T-cell (primary cell): Measurements from ENCODE around the gene GADL1. TPM values are rescaled to one million over a fixed set of nuclear protein-coding genes. Genes with fewer than 3 reads are reported as not detected.

Experiments used
- ATAC-seq, 4 experiments: fragments of 200-7000 bp in 3 of 4; fragments of 150-1000 bp in 1 of 4; cut with Tn5 transposase; replicated peaks in 1 of 4; 1 replicate in 3 of 4; 2 replicates in 1 of 4; pipeline ENCODE4 v1.10.0; 2021; ENCODE audit warnings: moderate library complexity in 3 of 4, mild to moderate bottlenecking in 2 of 4, moderate number of reproducible peaks in 1 of 4
- CTCF ChIA-PET, 2 donors: fragments of 300-600 bp; sonication (Branson Sonifier 250); formaldehyde crosslinking; loops; one replicate each; lab custom pipeline; 2022; ENCODE audit warnings: antibody characterized with exemption in 2 of 2; lab: Charles Lee
- POLR2A ChIA-PET, 2 donors: fragments of 300-600 bp; sonication (Branson Sonifier 250); formaldehyde crosslinking; loops; one replicate each; lab custom pipeline; 2022; ENCODE audit warnings: antibody characterized with exemption in 2 of 2; lab: Charles Lee
- DNase-seq, 35 experiments: peaks; one replicate each; pipeline versions ENCODE4 v3.0.0 to v3.0.0-alpha.2; 2013 to 2023
- H3K27ac ChIP-seq: one replicate; pipeline ENCODE4 v1.5.1; 2013; ENCODE audit warnings: low read length
- H3K27me3 ChIP-seq, 2 experiments: replicated peaks in 1 of 2; 1 replicate in 1 of 2; 2 replicates in 1 of 2; pipeline versions ENCODE4 v1.6.1 to v1.7.0; 2013; ENCODE audit warnings: low read length in 1 of 2, mixed read lengths in 1 of 2; ENCODE audit not compliant: control insufficient read depth in 2 of 2, insufficient read depth in 2 of 2; ENCODE audit errors: extremely low read depth in 1 of 2
- H3K36me3 ChIP-seq, 2 donors: 1 replicate in 1 of 2; 2 replicates in 1 of 2; pipeline versions ENCODE4 v1.6.1 to v1.7.0; 2013; ENCODE audit warnings: low read length in 1 of 2; ENCODE audit not compliant: control insufficient read depth in 2 of 2, insufficient read depth in 1 of 2; ENCODE audit errors: extremely low read depth in 1 of 2
- H3K4me1 ChIP-seq, 2 experiments: 1 replicate in 1 of 2; 2 replicates in 1 of 2; pipeline versions ENCODE4 v1.6.1 to v1.7.0; 2013; ENCODE audit warnings: low read length in 2 of 2, mixed read lengths in 1 of 2; ENCODE audit not compliant: insufficient read depth in 2 of 2, control insufficient read depth in 1 of 2; ENCODE audit errors: extremely low read depth in 1 of 2
- H3K4me3 ChIP-seq, 2 donors: 1 replicate in 1 of 2; 2 replicates in 1 of 2; pipeline versions ENCODE4 v1.5.1 to v1.7.0; 2013; ENCODE audit warnings: mild to moderate bottlenecking in 2 of 2, low read length in 1 of 2, moderate library complexity in 1 of 2; ENCODE audit not compliant: control insufficient read depth in 1 of 2; ENCODE audit errors: extremely low read depth in 1 of 2
- H3K9me3 ChIP-seq: 2 replicates; pipeline ENCODE4 v1.7.0; 2013
- H3K27ac Mint-ChIP-seq, 2 donors: one replicate each; pipeline ENCODE4 v1.8.0; 2020 to 2021; ENCODE audit warnings: mild to moderate bottlenecking in 2 of 2, mixed read lengths in 2 of 2
- H3K27me3 Mint-ChIP-seq, 2 donors: one replicate each; pipeline ENCODE4 v1.8.0; 2021 to 2022; ENCODE audit warnings: mixed read lengths in 2 of 2
- H3K36me3 Mint-ChIP-seq: one replicate; pipeline ENCODE4 v1.8.0; 2021; ENCODE audit warnings: mixed read lengths
- H3K4me1 Mint-ChIP-seq, 3 donors: one replicate each; pipeline ENCODE4 v1.8.0; 2020 to 2022; ENCODE audit warnings: mixed read lengths in 3 of 3, mild to moderate bottlenecking in 1 of 3
- H3K4me3 Mint-ChIP-seq, 3 donors: one replicate each; pipeline ENCODE4 v1.8.0; 2020 to 2022; ENCODE audit warnings: mild to moderate bottlenecking in 3 of 3, mixed read lengths in 3 of 3, moderate library complexity in 3 of 3
- H3K9me3 Mint-ChIP-seq, 3 donors: one replicate each; pipeline ENCODE4 v1.8.0; 2020 to 2022; ENCODE audit warnings: mixed read lengths in 3 of 3
- WGBS: methylation state at CpG from one replicate; pipeline ENCODE4 v1.1.5; 2013; ENCODE audit warnings: missing lambda C conversion rate; ENCODE audit not compliant: insufficient coverage; 5-methylcytosine and 5-hydroxymethylcytosine counted together
- total RNA-seq, 35 experiments: library from RNA in 6 of 35; stranded (reverse) in 6 of 35; fragments of 120-200 nt in 1 of 35; gene quantifications; one replicate each; pipeline versions ENCODE4 v1.2.1 to v1.2.4 and lab custom pipeline; 2013 to 2026

The GADL1 gene
- total RNA-seq, 5 donors from 2014 or later (not counting 1 experiment from before 2014, with no cell fraction given): not detected

GRCh38 chr3:30756218-30756617, 138.2 kb downstream of the GADL1 start:
- CTCF ChIA-PET: interaction anchor here in 1 of 2 donors (0.5 to 0.6 kb wide), 2 partner anchors 63 to 878 kb away, joined by 3 read pairs; no protein-coding TSS in a partner anchor

GRCh38 chr3:30754426-30754825, 140.0 kb downstream of the GADL1 start:
- H3K9me3 Mint-ChIP-seq: no peaks in the 10 kb centered on the region
- no peaks in the 10 kb centered on the region for H3K36me3 ChIP-seq
- no peak for DNase-seq
- H3K4me1 Mint-ChIP-seq: peaks cover 0 to 7% (median 6%) of the 10 kb centered on the region in 3 donors
- WGBS: 80% methylated on average over 1 of the region's 4 CpGs
- H3K4me3 ChIP-seq: no peak overlapping the region
- H3K9me3 ChIP-seq: no peaks in the 10 kb centered on the region
- CTCF ChIA-PET: interaction anchor here in 1 of 2 donors (0.7 kb wide), 1 partner anchor 452 kb away, joined by 3 read pairs; no protein-coding TSS in a partner anchor
- no peaks in the 10 kb centered on the region for H3K4me1 ChIP-seq
- ATAC-seq: no peak
- no peak overlapping the region for H3K4me3 Mint-ChIP-seq
- H3K27me3 Mint-ChIP-seq: peaks cover 4 to 11% of the 10 kb centered on the region in 2 donors
- H3K27ac Mint-ChIP-seq: no peak overlapping the region
- H3K27me3 ChIP-seq: no peaks in the 10 kb centered on the region
- no peaks in the 10 kb centered on the region for H3K36me3 Mint-ChIP-seq
- H3K27ac ChIP-seq: no peak overlapping the region
- POLR2A ChIA-PET: no interaction called here

More at GRCh38 chr3:30756218-30756617, 138.2 kb downstream of the GADL1 start:
- H3K4me1 Mint-ChIP-seq: peaks cover 0 to 6% (median 6%) of the 10 kb centered on the region in 3 donors
- H3K9me3 ChIP-seq: no peaks in the 10 kb centered on the region
- no peaks in the 10 kb centered on the region for H3K4me1 ChIP-seq
- no peaks in the 10 kb centered on the region for H3K36me3 ChIP-seq
- H3K36me3 Mint-ChIP-seq: no peaks in the 10 kb centered on the region
- POLR2A ChIA-PET: no interaction called here
- peaks cover 3 to 13% of the 10 kb centered on the region in 2 donors for H3K27me3 Mint-ChIP-seq
- no peak overlapping the region for H3K4me3 ChIP-seq
- 80% methylated on average over 1 of the region's 3 CpGs for WGBS
- no peak for DNase-seq
- H3K27ac Mint-ChIP-seq: no peak overlapping the region
- no peak for ATAC-seq
- H3K27me3 ChIP-seq: no peaks in the 10 kb centered on the region
- no peak overlapping the region for H3K27ac ChIP-seq
- H3K4me3 Mint-ChIP-seq: no peak overlapping the region
- no peaks in the 10 kb centered on the region for H3K9me3 Mint-ChIP-seq

- ATAC-seq (no peak), DNase-seq (no peak)
- H3K4me1 ChIP-seq: no peaks in the 10 kb centered on the region
- WGBS: no CpG with 5 or more reads among the region's 3 CpGs
- Mint-ChIP-seq H3K27me3 (peaks cover 4 to 11% of the 10 kb centered on the region in 2 donors), H3K4me3 (no peak overlapping the region), H3K36me3 (no peaks in the 10 kb centered on the region), H3K27ac (no peak overlapping the region), H3K9me3 (no peaks in the 10 kb centered on the region), H3K4me1 (peaks cover 0 to 7% (median 6%) of the 10 kb centered on the region in 3 donors)
- no peaks in the 10 kb centered on the region for H3K36me3 ChIP-seq
- no peak overlapping the region for H3K27ac ChIP-seq
- ChIA-PET CTCF (interaction anchor here in 1 of 2 donors (0.7 to 1.8 kb wide), 2 partner anchors 17 to 773 kb away, joined by 3 to 4 read pairs; no protein-coding TSS in a partner anchor), POLR2A (no interaction called here)
- H3K9me3 ChIP-seq: no peaks in the 10 kb centered on the region
- no peak overlapping the region for H3K4me3 ChIP-seq
- H3K27me3 ChIP-seq: no peaks in the 10 kb centered on the region
Measured at GRCh38 chr3:30753766-30754165, 140.7 kb downstream of the GADL1 start.

- Histone ChIP-seq H3K27me3 (no peaks in the 10 kb centered on the region), H3K9me3 (no peaks in the 10 kb centered on the region), H3K4me3 (no peak overlapping the region), H3K4me1 (no peaks in the 10 kb centered on the region), H3K36me3 (no peaks in the 10 kb centered on the region), H3K27ac (no peak overlapping the region)
- Mint-ChIP-seq H3K4me1 (peaks cover 0 to 7% (median 6%) of the 10 kb centered on the region in 3 donors), H3K27me3 (peaks cover 4 to 7% of the 10 kb centered on the region in 2 donors), H3K9me3 (no peaks in the 10 kb centered on the region), H3K27ac (no peak overlapping the region), H3K36me3 (no peaks in the 10 kb centered on the region), H3K4me3 (no peak overlapping the region)
- ChIA-PET CTCF (interaction anchor here in 1 of 2 donors (1.6 to 1.8 kb wide), 2 partner anchors 16 to 710 kb away, joined by 4 to 9 read pairs; no protein-coding TSS in a partner anchor), POLR2A (no interaction called here)
- WGBS: no CpG with 5 or more reads among the region's 4 CpGs
- no peak for ATAC-seq
- DNase-seq: no peak
Measured at GRCh38 chr3:30752970-30753369, 141.5 kb downstream of the GADL1 start.

GRCh38 chr3:30752491-30752890, 142.0 kb downstream of the GADL1 start:
- Histone ChIP-seq H3K9me3 (no peaks in the 10 kb centered on the region), H3K4me3 (no peak overlapping the region), H3K27me3 (no peaks in the 10 kb centered on the region), H3K27ac (no peak overlapping the region), H3K4me1 (no peaks in the 10 kb centered on the region), H3K36me3 (no peaks in the 10 kb centered on the region)
- Mint-ChIP-seq H3K9me3 (no peaks in the 10 kb centered on the region), H3K4me3 (no peak overlapping the region), H3K36me3 (no peaks in the 10 kb centered on the region), H3K4me1 (peaks cover 2 to 8% (median 7%) of the 10 kb centered on the region in 3 donors), H3K27me3 (peaks cover 3 to 7% of the 10 kb centered on the region in 2 donors), H3K27ac (no peak overlapping the region)
- ATAC-seq: no peak
- CTCF ChIA-PET: interaction anchor here in 1 of 2 donors (1.2 to 1.8 kb wide), 3 partner anchors 15 to 740 kb away, joined by 4 to 9 read pairs (median 5); no protein-coding TSS in a partner anchor
- WGBS: no CpG with 5 or more reads among the region's 5 CpGs
- POLR2A ChIA-PET: interaction anchor here in 1 of 2 donors (1.0 kb wide), 1 partner anchor 18 kb away, joined by 3 read pairs; no protein-coding TSS in a partner anchor
- no peak for DNase-seq

- 60% methylated on average over 7 of the region's 11 CpGs for WGBS
- no peak overlapping the region for H3K27ac Mint-ChIP-seq
- CTCF ChIA-PET: interaction anchor here (0.5 to 2.2 kb wide), 9 partner anchors 9 to 739 kb away, joined by 3 to 14 read pairs (median 4); no protein-coding TSS in a partner anchor
- POLR2A ChIA-PET: interaction anchor here in 1 of 2 donors (1.0 kb wide), 1 partner anchor 18 kb away, joined by 3 read pairs; no protein-coding TSS in a partner anchor
- H3K36me3 ChIP-seq: no peaks in the 10 kb centered on the region
- DNase-seq (peak; percentile 18 to 74 (median 51)), ATAC-seq (peak in 3 of 4 experiments; percentile 19 to 75 (median 53))
- no peaks in the 10 kb centered on the region for H3K9me3 Mint-ChIP-seq
- no peak overlapping the region for H3K27ac ChIP-seq
- H3K4me1 ChIP-seq: no peaks in the 10 kb centered on the region
- H3K27me3 Mint-ChIP-seq: peaks cover 3 to 7% of the 10 kb centered on the region in 2 donors
- no peaks in the 10 kb centered on the region for H3K36me3 Mint-ChIP-seq
- peaks cover 2 to 8% (median 7%) of the 10 kb centered on the region in 3 donors for H3K4me1 Mint-ChIP-seq
- H3K4me3 Mint-ChIP-seq: no peak overlapping the region
- no peak overlapping the region for H3K4me3 ChIP-seq
- H3K27me3 ChIP-seq: no peaks in the 10 kb centered on the region
- H3K9me3 ChIP-seq: no peaks in the 10 kb centered on the region
Measured at GRCh38 chr3:30751610-30752299, 142.7 kb downstream of the GADL1 start.
